ENCODE results near the gene DUSP2. TPM values are rescaled to one million over a fixed set of nuclear protein-coding genes. Genes with fewer than 3 reads are reported as not detected.

DUSP2 gene
- total and polyA plus RNA-seq, 2 experiments from 2014 or later = 6.6 to 13.0 TPM

GRCh38 chr2:96131813-96132745 is 13.2 kb downstream of the DUSP2 start:
- H3K27me3 Mint-ChIP-seq (ENCODE audit: insufficient read depth, low read depth, poor library complexity) = peaks cover 5% of the 10 kb centered on the region
- H3K4me1 ChIP-seq (ENCODE audit: insufficient read depth) = no peaks in the 10 kb centered on the region

GRCh38 chr2:96131152-96131812 is 14.0 kb downstream of the DUSP2 start:
- DNase-seq (ENCODE audit: low spot score) (no peak), ATAC-seq (no peak)
- no peaks in the 10 kb centered on the region for H3K79me2 ChIP-seq (replicated peaks; ENCODE audit: insufficient read depth)
- Mint-ChIP-seq H3K27ac (no peak overlapping the region), H3K9me3 (no peaks in the 10 kb centered on the region), H3K4me3 (no peak overlapping the region), H3K27me3 (ENCODE audit: insufficient read depth, low read depth, poor library complexity) (peaks cover 3% of the 10 kb centered on the region), H3K4me1 (no peaks in the 10 kb centered on the region; the same call in 2 of the 3 replicates), H3K36me3 (ENCODE audit: low read depth) (no peaks in the 10 kb centered on the region)
- no peaks in the 10 kb centered on the region for H3K4me1 ChIP-seq (ENCODE audit: insufficient read depth)
- H3K36me3 ChIP-seq (ENCODE audit: insufficient read depth) = no peaks in the 10 kb centered on the region
- no peaks in the 10 kb centered on the region for H3K27me3 ChIP-seq (ENCODE audit: insufficient read depth)
- no peaks in the 10 kb centered on the region for H4K20me1 ChIP-seq (replicated peaks; ENCODE audit: insufficient read depth)
- H3K9me2 ChIP-seq (ENCODE audit: insufficient read depth) = no peaks in the 10 kb centered on the region
- H3F3A ChIP-seq (replicated peaks; ENCODE audit: low read depth) = no peaks in the 10 kb centered on the region
- H3K4me2 ChIP-seq = no peak overlapping the region
- no peak overlapping the region for H3K27ac ChIP-seq (ENCODE audit: low read depth)
- H2AFZ ChIP-seq = no peak overlapping the region
- no peak overlapping the region for H3K4me3 ChIP-seq
- TF ChIP-seq ZNF462 (CRISPR knock-in tag; IDR thresholded peaks at IDR 0.05) = no peak
- TF ChIP-seq POLR2AphosphoS5 (IDR thresholded peaks at IDR 0.05; ENCODE audit: low read depth) = no peak
- TF ChIP-seq ZNF331 (CRISPR knock-in tag; IDR thresholded peaks at IDR 0.05; ENCODE audit: low read depth) = no peak
- TF ChIP-seq CTCF (conservative IDR thresholded peaks at IDR 0.05; ENCODE audit: low read depth in 2 of 2) = no peak

More at GRCh38 chr2:96131813-96132745, 13.2 kb downstream of the DUSP2 start:
- H3K27ac Mint-ChIP-seq = no peak overlapping the region; the same call in 1 of the 2 replicates
- Histone ChIP-seq H3K27ac (ENCODE audit: low read depth) (no peak overlapping the region), H3K4me2 (no peak overlapping the region), H2AFZ (no peak overlapping the region), H3K9me2 (ENCODE audit: insufficient read depth) (no peaks in the 10 kb centered on the region), H3K36me3 (ENCODE audit: insufficient read depth) (no peaks in the 10 kb centered on the region), H3K79me2 (replicated peaks; ENCODE audit: insufficient read depth) (no peaks in the 10 kb centered on the region), H3K4me3 (no peak overlapping the region), H3F3A (replicated peaks; ENCODE audit: low read depth) (no peaks in the 10 kb centered on the region), H3K27me3 (ENCODE audit: insufficient read depth) (no peaks in the 10 kb centered on the region), H4K20me1 (replicated peaks; ENCODE audit: insufficient read depth) (no peaks in the 10 kb centered on the region)
- H3K36me3 Mint-ChIP-seq (ENCODE audit: low read depth) = no peaks in the 10 kb centered on the region
- H3K9me3 Mint-ChIP-seq = no peaks in the 10 kb centered on the region
- H3K4me1 Mint-ChIP-seq = no peaks in the 10 kb centered on the region; the same call in 2 of the 3 replicates
- no peak for DNase-seq (ENCODE audit: low spot score)
- no peak for TF ChIP-seq EZH2phosphoT487 (IDR thresholded peaks at IDR 0.05; ENCODE audit: unreplicated experiment)
- TF ChIP-seq ZNF331 (CRISPR knock-in tag; IDR thresholded peaks at IDR 0.05; ENCODE audit: low read depth) = no peak
- 0 out of 4 replicates have a peak, but pooled peaks of 1 of the 2 experiments have one; percentile 7 for TF ChIP-seq CTCF (conservative IDR thresholded peaks at IDR 0.05; ENCODE audit: low read depth in 2 of 2)
- H3K4me3 Mint-ChIP-seq = no peak overlapping the region
- no peak for ATAC-seq

Measured in GM23338 (cell line).